ENCODE data around the gene DEDD. TPM values are rescaled to one million over a fixed set of nuclear protein-coding genes. Genes with fewer than 3 reads are reported as not detected.
A peak's percentile ranks its signal among the peaks of the same experiment; 100 is the strongest.

Gene DEDD
- total RNA-seq, 4 donors from 2014 or later = 24.4 to 47.0 (median 36.6) TPM

DNA sequence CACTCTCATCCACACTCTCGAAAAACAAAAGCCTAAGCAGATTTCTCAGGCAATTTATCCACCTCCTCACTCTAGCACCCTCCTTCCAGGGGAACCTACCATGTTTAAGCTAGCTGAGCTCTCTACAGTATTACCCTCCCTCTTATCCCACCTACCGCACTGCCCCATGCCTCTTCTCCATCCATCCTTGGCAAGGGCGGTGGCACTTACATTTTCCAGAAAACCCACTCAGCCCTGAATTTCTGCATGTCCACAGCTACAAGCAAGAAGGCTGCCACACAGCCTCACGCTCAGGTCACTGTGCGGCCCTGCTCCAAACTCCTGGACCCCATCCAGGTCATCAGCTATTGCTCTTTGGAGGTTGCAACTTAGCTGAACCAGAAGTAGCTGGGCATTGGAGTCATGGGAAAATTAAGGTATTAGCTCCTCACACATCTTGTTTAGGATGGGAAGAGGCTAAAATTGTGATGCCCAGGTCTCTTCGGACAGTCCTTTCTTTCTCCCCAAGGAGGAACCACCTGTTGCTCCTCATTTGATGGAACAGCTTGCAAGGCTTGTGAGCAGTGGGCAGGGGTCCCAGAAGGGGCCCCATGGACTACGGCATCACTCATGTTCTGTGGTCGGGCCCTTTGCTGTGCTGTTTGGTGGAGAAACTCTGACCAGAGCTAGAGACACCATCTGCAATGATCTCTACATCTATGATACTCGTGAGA is 33.2 kb downstream of the DEDD start:
- TF ChIP-seq, protein P1, sequence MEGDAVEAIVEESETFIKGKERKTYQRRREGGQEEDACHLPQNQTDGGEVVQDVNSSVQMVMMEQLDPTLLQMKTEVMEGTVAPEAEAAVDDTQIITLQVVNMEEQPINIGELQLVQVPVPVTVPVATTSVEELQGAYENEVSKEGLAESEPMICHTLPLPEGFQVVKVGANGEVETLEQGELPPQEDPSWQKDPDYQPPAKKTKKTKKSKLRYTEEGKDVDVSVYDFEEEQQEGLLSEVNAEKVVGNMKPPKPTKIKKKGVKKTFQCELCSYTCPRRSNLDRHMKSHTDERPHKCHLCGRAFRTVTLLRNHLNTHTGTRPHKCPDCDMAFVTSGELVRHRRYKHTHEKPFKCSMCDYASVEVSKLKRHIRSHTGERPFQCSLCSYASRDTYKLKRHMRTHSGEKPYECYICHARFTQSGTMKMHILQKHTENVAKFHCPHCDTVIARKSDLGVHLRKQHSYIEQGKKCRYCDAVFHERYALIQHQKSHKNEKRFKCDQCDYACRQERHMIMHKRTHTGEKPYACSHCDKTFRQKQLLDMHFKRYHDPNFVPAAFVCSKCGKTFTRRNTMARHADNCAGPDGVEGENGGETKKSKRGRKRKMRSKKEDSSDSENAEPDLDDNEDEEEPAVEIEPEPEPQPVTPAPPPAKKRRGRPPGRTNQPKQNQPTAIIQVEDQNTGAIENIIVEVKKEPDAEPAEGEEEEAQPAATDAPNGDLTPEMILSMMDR (IDR thresholded peaks at IDR 0.05) = no peak
- no peak for TF ChIP-seq POLR2A (IDR thresholded peaks at IDR 0.05)
- Histone ChIP-seq H3K4me3 (peak overlapping the region; percentile 72), H3K27me3 (no peaks in the 10 kb centered on the region), H3K27ac (no peak overlapping the region), H3K9me3 (no peaks in the 10 kb centered on the region), H3K4me1 (peaks cover 33% of the 10 kb centered on the region), H3K36me3 (peaks cover 19% of the 10 kb centered on the region)
- no peak for DNase-seq (ENCODE audit: low spot score in 2 of 2)
- 85% methylated on average over 9 of the region's 9 CpGs for WGBS

DNA sequence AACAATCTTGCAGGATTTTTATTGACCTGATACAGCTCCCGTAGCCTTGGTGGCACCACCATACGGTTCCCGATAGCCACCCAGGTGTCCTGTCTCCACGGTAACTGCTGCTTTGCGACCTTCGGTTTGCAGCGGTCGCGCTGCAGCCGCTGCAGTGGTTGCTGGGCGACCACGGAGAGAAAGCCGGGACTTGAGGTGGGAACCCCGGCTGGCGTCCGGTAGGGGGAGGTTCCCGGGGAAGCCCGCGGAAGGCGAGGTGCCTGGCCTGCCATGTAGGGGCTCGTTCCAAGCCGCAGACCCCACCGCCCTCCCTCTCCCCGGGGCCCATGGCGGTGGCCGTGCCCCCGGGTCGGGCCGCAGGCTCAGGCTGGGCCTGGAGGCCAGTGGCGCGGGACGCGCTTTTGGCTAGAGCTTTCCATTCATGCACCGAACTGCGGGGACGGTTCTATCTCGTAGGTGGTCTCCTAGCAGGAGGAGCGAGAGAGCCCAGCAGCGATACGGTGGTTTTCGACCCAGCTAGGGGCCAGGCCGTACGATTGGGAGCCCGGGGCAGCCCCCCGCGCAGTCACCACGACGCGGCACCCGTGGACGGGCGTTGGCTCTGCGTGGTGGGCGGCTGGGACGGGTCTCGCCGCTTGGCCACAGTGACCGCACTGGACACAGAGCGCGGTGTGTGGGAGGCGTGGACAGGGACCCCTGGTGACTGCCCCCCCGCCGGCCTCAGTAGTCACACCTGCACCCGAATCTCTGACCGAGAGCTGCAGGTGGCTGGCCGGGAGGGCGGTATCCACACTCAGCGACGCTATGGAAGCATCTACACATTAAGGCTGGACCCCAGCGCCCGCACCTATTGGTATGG is 34.0 kb downstream of the DEDD start, which contains the start of gene KLHDC9:
Gene KLHDC9, plus strand, starts transcription at position 152 of the 859 bp plus-strand sequence. Its CDS starts 175 bp downstream, at position 327.
- no peak for DNase-seq (ENCODE audit: low spot score in 2 of 2)
- 16% methylated on average over 37 of the region's 71 CpGs for WGBS

DNA sequence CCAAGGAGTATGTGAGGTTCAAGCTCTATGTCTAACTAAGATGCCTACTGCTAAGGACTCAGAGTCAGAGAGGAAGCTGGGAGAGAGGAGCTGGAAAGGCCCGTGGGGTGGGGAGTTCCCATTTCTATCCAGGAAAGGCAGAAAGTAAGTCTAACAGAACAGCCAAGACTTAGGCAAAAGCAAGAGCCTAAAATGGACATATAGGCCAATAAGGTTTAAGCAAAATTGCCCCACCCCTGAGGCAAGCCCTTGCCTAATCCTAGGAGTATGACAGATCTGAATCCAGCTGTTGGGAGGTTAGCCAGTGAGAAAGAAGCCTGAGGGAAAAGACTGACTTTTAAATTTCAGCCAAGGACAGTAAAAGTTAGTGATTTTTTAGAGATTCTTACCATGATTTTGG is 35.9 kb downstream of the DEDD start:
- Histone ChIP-seq H3K36me3 (peaks cover 12% of the 10 kb centered on the region), H3K9me3 (no peaks in the 10 kb centered on the region), H3K4me1 (peaks cover 40% of the 10 kb centered on the region), H3K27me3 (no peaks in the 10 kb centered on the region), H3K27ac (peak overlapping the region; percentile 23), H3K4me3 (no peak overlapping the region)
- DNase-seq (ENCODE audit: low spot score in 2 of 2) = no peak
- 7% methylated on average over 1 of the region's 1 CpG for WGBS
- TF ChIP-seq, protein P1 (IDR thresholded peaks at IDR 0.05) = no peak
- no peak for TF ChIP-seq EP300 (IDR thresholded peaks at IDR 0.05)
- peak in 1 of 3 donors; percentile 25 for TF ChIP-seq POLR2AphosphoS5 (IDR thresholded peaks at IDR 0.05)
- TF ChIP-seq POLR2A (IDR thresholded peaks at IDR 0.05) = no peak

More for the DNA sequence above, 34.0 kb downstream of the DEDD start, which contains the start of gene KLHDC9:
- H3K36me3 ChIP-seq = peaks cover 19% of the 10 kb centered on the region
- H3K4me1 ChIP-seq = peaks cover 33% of the 10 kb centered on the region
- no peaks in the 10 kb centered on the region for H3K9me3 ChIP-seq
- H3K4me3 ChIP-seq = peak within 1 kb of the TSS; percentile 72
- H3K27me3 ChIP-seq = no peaks in the 10 kb centered on the region
- TF ChIP-seq, protein P1 (IDR thresholded peaks at IDR 0.05) = peak in 1 of 2 donors; percentile 11
- no peak for TF ChIP-seq EP300 (IDR thresholded peaks at IDR 0.05)
- peak within 1 kb of the TSS; percentile 39 for H3K27ac ChIP-seq

DNA sequence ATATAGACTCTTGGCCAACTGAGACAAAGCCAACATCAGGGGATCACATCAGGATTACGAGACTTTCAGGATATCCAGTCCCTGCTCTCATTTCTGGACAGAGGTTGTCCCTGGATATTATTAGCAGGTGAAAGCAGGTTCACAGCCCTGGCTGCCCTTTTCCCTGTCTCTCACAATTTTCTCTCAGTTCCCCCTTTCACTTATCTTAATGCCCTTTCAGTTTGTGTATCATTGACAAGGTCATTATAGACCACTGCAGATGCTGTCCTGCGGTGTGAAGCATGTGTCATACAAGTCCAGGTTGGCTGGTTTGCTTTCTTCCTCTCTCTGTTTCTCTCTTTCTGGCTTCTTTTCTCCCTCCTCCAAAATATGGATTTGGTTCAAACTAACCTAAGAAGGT is 36.5 kb downstream of the DEDD start:
- H3K36me3 ChIP-seq = peaks cover 7% of the 10 kb centered on the region
- H3K9me3 ChIP-seq = no peaks in the 10 kb centered on the region
- no peak overlapping the region for H3K4me3 ChIP-seq
- no peak for DNase-seq (ENCODE audit: low spot score in 2 of 2)
- peak overlapping the region; percentile 23 for H3K27ac ChIP-seq
- TF ChIP-seq EP300 (IDR thresholded peaks at IDR 0.05) (no peak), POLR2A (IDR thresholded peaks at IDR 0.05) (no peak), POLR2AphosphoS5 (IDR thresholded peaks at IDR 0.05) (no peak)
- TF ChIP-seq, protein P1 (IDR thresholded peaks at IDR 0.05) = no peak
- H3K27me3 ChIP-seq = no peaks in the 10 kb centered on the region
- WGBS = 88% methylated on average over 2 of the region's 2 CpGs
- peaks cover 46% of the 10 kb centered on the region for H3K4me1 ChIP-seq

DNA sequence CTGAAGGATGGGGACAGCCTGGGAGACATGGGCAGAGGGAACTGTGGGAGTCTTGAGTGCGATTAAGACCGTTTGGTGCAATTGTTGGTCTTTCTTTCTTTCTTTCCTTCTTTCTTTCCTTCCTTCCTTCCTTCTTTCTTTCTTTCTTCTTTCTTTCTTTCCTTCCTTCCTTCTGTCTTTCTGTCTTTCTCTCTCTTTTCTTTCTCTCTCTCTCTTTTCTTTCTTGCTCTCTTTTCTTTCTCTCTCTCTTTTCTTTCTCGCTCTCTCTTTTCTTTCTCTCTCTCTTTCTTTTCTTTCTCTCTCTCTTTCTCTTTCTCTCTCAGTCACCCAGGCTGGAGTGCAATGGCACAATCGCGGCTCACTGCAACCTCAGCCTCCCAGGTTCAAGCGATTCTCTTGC is 37.2 kb downstream of the DEDD start:
- Histone ChIP-seq H3K27ac (no peak overlapping the region), H3K9me3 (no peaks in the 10 kb centered on the region), H3K36me3 (no peaks in the 10 kb centered on the region), H3K4me1 (peaks cover 48% of the 10 kb centered on the region), H3K4me3 (no peak overlapping the region), H3K27me3 (no peaks in the 10 kb centered on the region)
- 88% methylated on average over 6 of the region's 6 CpGs for WGBS
- TF ChIP-seq EP300 (IDR thresholded peaks at IDR 0.05) (no peak), POLR2AphosphoS5 (IDR thresholded peaks at IDR 0.05) (no peak), POLR2A (IDR thresholded peaks at IDR 0.05) (no peak)
- TF ChIP-seq, protein P1 (IDR thresholded peaks at IDR 0.05) = no peak
- DNase-seq (ENCODE audit: low spot score in 2 of 2) = no peak

Data from suprapubic skin (tissue), 4 donors.